Ascending aorta (tissue), 2 donors: Measurements from ENCODE around the gene PLPP2. TPM values are rescaled to one million over a fixed set of nuclear protein-coding genes. Genes with fewer than 3 reads are reported as not detected.

Source experiments
- DNase-seq, 2 donors: peaks; one replicate each; pipeline ENCODE4 v3.0.0-alpha.2; 2019; ENCODE audit warnings: low spot score in 2 of 2
- H3K27ac ChIP-seq, 2 donors: fragments of 200-600 bp; sonication (generic); one replicate each; pipeline ENCODE4 v1.5.1; 2016 to 2017; ENCODE audit warnings: mild to moderate bottlenecking in 1 of 2
- H3K27me3 ChIP-seq: fragments of 200-600 bp; sonication (generic); one replicate; pipeline ENCODE4 v1.5.1; 2017
- H3K36me3 ChIP-seq, 2 donors: fragments of 200-600 bp; sonication (generic); one replicate each; pipeline ENCODE4 v1.5.1; 2016
- H3K4me1 ChIP-seq, 2 donors: fragments of 200-600 bp; sonication (generic); one replicate each; pipeline ENCODE4 v1.5.1; 2016 to 2017; ENCODE audit warnings: mild to moderate bottlenecking in 1 of 2
- H3K4me3 ChIP-seq, 2 donors: fragments of 200-600 bp; sonication (generic); one replicate each; pipeline ENCODE4 v1.5.1; 2016 to 2017; ENCODE audit warnings: mild to moderate bottlenecking in 1 of 2
- H3K9me3 ChIP-seq, 2 donors: fragments of 200-600 bp; sonication (generic); one replicate each; pipeline ENCODE4 v1.5.1; 2016
- CTCF ChIP-seq, 3 experiments: fragments of 200-600 bp in 2 of 3; fragments of 450-650 bp in 1 of 3; sonication (generic) in 2 of 3; IDR thresholded peaks; one replicate each; pipeline ENCODE4 v1.5.1; 2016 to 2019; ENCODE audit warnings: antibody characterized with exemption in 3 of 3, mild to moderate bottlenecking in 1 of 3, moderate library complexity in 1 of 3
- intact Hi-C: fragments of 100-400 bp; cut with DNase I; formaldehyde crosslinking; loops from one replicate; pipeline ENCODE4 v1.15.1; 2023
- total RNA-seq: library from RNA; depleted of rRNA; stranded (reverse); fragments of >200 nt; gene quantifications from one replicate; pipeline ENCODE4 v1.1.0, GENCODE V29; 2016

The PLPP2 gene
- total RNA-seq, 1 donor from 2014 or later, result 55.3 TPM

GRCh38 chr19:290372-291005 lies 714 bp downstream of the PLPP2 start:
- Histone ChIP-seq H3K27me3 (peaks cover 22% of the 10 kb centered on the region), H3K4me1 (peaks cover 0 to 7% of the 10 kb centered on the region in 2 donors), H3K27ac (no peak overlapping the region), H3K4me3 (peak overlapping the region; percentile 40 to 51), H3K9me3 (no peaks in the 10 kb centered on the region), H3K36me3 (no peaks in the 10 kb centered on the region)
- intact Hi-C loops, result no loop called here
- no peak for TF ChIP-seq CTCF (IDR thresholded peaks at IDR 0.05)
- DNase-seq, result no peak

DNA sequence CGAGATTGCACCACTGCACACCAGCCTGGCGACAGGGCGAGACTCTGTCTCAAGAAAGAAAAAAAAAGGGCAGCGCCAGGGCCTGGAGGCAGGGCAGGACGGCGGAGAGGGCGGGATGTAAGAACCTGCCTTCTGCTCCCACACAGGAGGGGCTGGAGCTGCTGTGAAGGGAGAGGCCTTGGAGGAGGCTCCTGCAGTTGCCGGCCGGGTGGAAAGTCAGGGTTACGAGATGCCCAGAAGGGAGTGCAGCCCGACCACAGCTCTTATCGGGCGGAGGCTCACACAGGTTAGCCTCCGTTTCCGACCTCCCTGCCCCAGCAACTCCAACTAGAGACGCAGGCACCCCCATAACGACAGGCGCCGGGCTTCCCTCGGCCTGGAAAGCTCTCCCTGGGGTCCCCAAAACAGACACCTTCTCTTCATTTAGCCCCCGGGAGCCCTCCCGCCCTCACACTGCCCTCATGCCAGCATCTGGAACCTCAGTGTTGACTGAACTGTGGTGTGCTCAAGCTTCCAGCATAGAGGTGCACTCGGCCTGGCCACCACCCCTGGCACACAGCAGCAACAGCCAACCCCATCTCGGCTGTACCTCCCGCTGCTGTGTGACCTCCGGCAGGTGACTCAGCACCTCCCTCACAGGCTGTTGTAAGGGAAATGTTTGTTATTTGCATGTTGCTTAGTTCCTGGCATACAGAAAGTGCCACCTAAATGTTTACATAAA lies 1.4 kb downstream of the PLPP2 start:
- no peak for DNase-seq
- H3K4me1 ChIP-seq, result peaks cover 0 to 4% of the 10 kb centered on the region in 2 donors
- peak overlapping the region in 1 of 2 donors; percentile 40 for H3K4me3 ChIP-seq
- H3K27ac ChIP-seq, result no peak overlapping the region
- no peak for TF ChIP-seq CTCF (IDR thresholded peaks at IDR 0.05)
- no peaks in the 10 kb centered on the region for H3K36me3 ChIP-seq
- H3K27me3 ChIP-seq, result peaks cover 22% of the 10 kb centered on the region
- H3K9me3 ChIP-seq, result no peaks in the 10 kb centered on the region
- intact Hi-C loops, result no loop called here

DNA sequence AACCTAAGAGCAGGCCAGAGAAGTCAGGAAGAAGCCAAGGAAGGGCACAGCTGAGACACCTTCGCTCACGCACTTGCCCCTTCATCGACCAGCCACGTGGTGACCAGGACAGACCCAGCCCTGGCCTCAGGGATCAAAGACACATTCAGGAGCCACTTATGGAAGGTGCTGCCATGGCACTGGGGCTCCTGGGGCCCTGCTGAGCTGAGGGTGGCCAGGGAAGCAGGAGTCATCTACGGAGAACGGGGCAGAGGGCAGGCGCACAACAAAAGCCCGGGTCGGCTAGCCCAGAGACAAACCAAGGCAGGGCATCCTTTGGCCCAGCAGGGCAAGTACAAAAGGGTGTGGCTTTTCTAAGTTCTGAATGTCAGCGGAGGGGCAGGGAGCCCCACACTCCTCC lies 2.3 kb downstream of the PLPP2 start:
- H3K4me3 ChIP-seq, result no peak overlapping the region
- no peaks in the 10 kb centered on the region for H3K9me3 ChIP-seq
- no peak for TF ChIP-seq CTCF (IDR thresholded peaks at IDR 0.05)
- peaks cover 22% of the 10 kb centered on the region for H3K27me3 ChIP-seq
- H3K36me3 ChIP-seq, result no peaks in the 10 kb centered on the region
- intact Hi-C loops, result no loop called here
- no peaks in the 10 kb centered on the region for H3K4me1 ChIP-seq
- DNase-seq, result no peak
- no peak overlapping the region for H3K27ac ChIP-seq

DNA sequence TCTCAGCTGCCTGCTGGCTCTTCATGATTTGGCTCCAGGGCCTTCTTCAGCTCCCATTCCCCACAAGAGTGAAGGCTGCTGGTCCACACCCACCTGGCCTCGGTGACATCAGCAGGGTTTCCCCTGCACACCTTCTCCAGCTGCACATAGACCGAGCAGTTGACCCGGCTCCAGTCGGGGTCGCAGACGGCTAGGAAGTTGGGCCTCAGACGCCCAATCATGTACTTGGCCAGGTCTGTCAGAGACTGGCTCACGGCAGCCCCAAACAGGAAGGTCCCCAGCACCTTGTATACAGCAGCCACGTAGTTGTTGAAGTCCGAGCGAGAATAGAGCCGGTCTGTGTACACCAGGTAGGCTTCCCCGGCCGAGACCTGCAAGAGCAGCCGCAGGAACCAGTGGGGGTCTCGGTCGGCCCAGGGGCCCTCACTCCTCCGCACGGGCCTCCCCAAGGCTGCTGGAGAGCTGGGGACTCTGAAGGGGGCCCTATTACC lies 3.8 kb downstream of the PLPP2 start:
- no peak overlapping the region for H3K4me3 ChIP-seq
- TF ChIP-seq CTCF (IDR thresholded peaks at IDR 0.05), result no peak
- no peaks in the 10 kb centered on the region for H3K4me1 ChIP-seq
- intact Hi-C loops, result no loop called here
- no peaks in the 10 kb centered on the region for H3K36me3 ChIP-seq
- H3K27ac ChIP-seq, result no peak overlapping the region
- H3K27me3 ChIP-seq, result peaks cover 13% of the 10 kb centered on the region
- no peak for DNase-seq
- no peaks in the 10 kb centered on the region for H3K9me3 ChIP-seq

GRCh38 chr19:283395-283794 lies 7.8 kb downstream of the PLPP2 start:
- Histone ChIP-seq H3K4me3 (no peak overlapping the region), H3K27me3 (no peaks in the 10 kb centered on the region), H3K36me3 (no peaks in the 10 kb centered on the region), H3K9me3 (no peaks in the 10 kb centered on the region), H3K27ac (no peak overlapping the region), H3K4me1 (no peaks in the 10 kb centered on the region)
- no peak for DNase-seq
- TF ChIP-seq CTCF (IDR thresholded peaks at IDR 0.05), result no peak
- intact Hi-C loops, result no loop called here
